K562 (cell line): ENCODE measurements around the gene SFMBT2. TPM values are rescaled to one million over a fixed set of nuclear protein-coding genes. Genes with fewer than 3 reads are reported as not detected.

Experiments
- ATAC-seq: fragments of 200-7000 bp; cut with Tn5 transposase; 3 replicates; pipeline ENCODE4 v1.9.1; 2020; ENCODE audit warnings: moderate library complexity
- BruUV-seq: library from RNA; stranded (reverse); fragments of 400-500 nt; replicated peaks from 2 replicates; lab custom pipeline; 2021; lab: Mats Ljungman, UMichigan
- CTCF ChIA-PET: fragments of 300-600 bp; formaldehyde crosslinking; extraction: SDS; loops from one replicate; lab custom pipeline; 2021; ENCODE audit warnings: low intra/inter-chr PET ratio; lab: Yijun Ruan, JAX
- POLR2A ChIA-PET: fragments of 300-600, 350-650 bp; sonication (Branson Sonifier 250); formaldehyde crosslinking; extraction: SDS; loops from one replicate; lab custom pipeline; 2021; ENCODE audit warnings: antibody characterized with exemption, inconsistent platforms; lab: Yijun Ruan, JAX
- DNase-seq, 4 experiments: peaks; one replicate each; pipeline versions ENCODE4 v3.0.0 to v3.0.0-alpha.2; 2011 to 2018; ENCODE audit warnings: low spot score in 3 of 4, mixed read lengths in 3 of 4; ENCODE audit errors: extremely low read depth in 1 of 4
- FAIRE-seq: peaks from 2 replicates; lab custom pipeline; 2011; peaks lifted over from hg19 to GRCh38; lab: Jason Lieb, UNC
- H2AFZ ChIP-seq: 2 replicates; pipeline ENCODE4 v1.6.0; 2011; ENCODE audit warnings: low read depth, low read length, control low read depth, inconsistent platforms
- H3K27ac ChIP-seq: fragments of 200-600 bp; 3 replicates; pipeline ENCODE4 v1.8.0; 2011; ENCODE audit warnings: low read depth, mild to moderate bottlenecking, control low read depth, inconsistent platforms, low read length, moderate library complexity, mixed read lengths; ENCODE audit errors: extremely low read depth
- H3K27me3 ChIP-seq, 2 experiments: fragments of 300-600 bp in 1 of 2; 2 replicates in 1 of 2; 3 replicates in 1 of 2; pipeline versions ENCODE4 v1.6.0 to v1.8.0; 2011; ENCODE audit warnings: inconsistent platforms in 2 of 2, low read length in 2 of 2, mild to moderate bottlenecking in 1 of 2, mixed read lengths in 1 of 2, moderate library complexity in 1 of 2; ENCODE audit not compliant: control insufficient read depth in 2 of 2, insufficient read depth in 2 of 2
- H3K36me3 ChIP-seq: fragments of 300-600 bp; 3 replicates; pipeline ENCODE4 v1.8.0; 2011; ENCODE audit warnings: mild to moderate bottlenecking, low read length, inconsistent platforms; ENCODE audit not compliant: control insufficient read depth, insufficient read depth
- H3K4me1 ChIP-seq, 2 experiments: fragments of 200-600 bp in 1 of 2; replicated peaks in 1 of 2; 2 replicates in 1 of 2; 3 replicates in 1 of 2; pipeline versions ENCODE4 v1.5.1 to v1.8.0; 2011; ENCODE audit warnings: inconsistent platforms in 2 of 2, low read length in 2 of 2, mild to moderate bottlenecking in 1 of 2, mixed read lengths in 1 of 2, moderate library complexity in 1 of 2; ENCODE audit not compliant: control insufficient read depth in 2 of 2, insufficient read depth in 2 of 2
- H3K4me2 ChIP-seq: 2 replicates; pipeline ENCODE4 v1.6.1; 2011; ENCODE audit warnings: low read length, control low read depth, inconsistent platforms, mixed read lengths; ENCODE audit not compliant: insufficient read depth
- H3K4me3 ChIP-seq: fragments of 200-600 bp; sonication (generic), shearing (Covaris generic); 2 replicates; pipeline ENCODE4 v1.5.1; 2016; ENCODE audit warnings: control low read depth, inconsistent platforms
- H3K79me2 ChIP-seq: fragments of 200-600 bp; 3 replicates; pipeline ENCODE4 v1.8.0; 2011; ENCODE audit warnings: low read length, inconsistent platforms; ENCODE audit not compliant: control insufficient read depth, insufficient read depth
- H3K9ac ChIP-seq, 2 experiments: 2 replicates each; pipeline versions ENCODE4 v1.6.0 to v1.6.1; 2011; ENCODE audit warnings: low read depth in 2 of 2, low read length in 2 of 2, control low read depth in 1 of 2, inconsistent platforms in 1 of 2, mild to moderate bottlenecking in 1 of 2, mixed read lengths in 1 of 2; ENCODE audit not compliant: insufficient read depth in 1 of 2
- H3K9me1 ChIP-seq: one replicate; pipeline ENCODE4 v1.6.0; 2011; ENCODE audit warnings: inconsistent platforms, mild to moderate bottlenecking, low read length, moderate library complexity; ENCODE audit not compliant: control insufficient read depth, insufficient read depth
- H3K9me3 ChIP-seq: replicated peaks from 2 replicates; pipeline ENCODE4 v1.5.1; 2011; ENCODE audit warnings: low read depth, low read length, inconsistent platforms; ENCODE audit not compliant: control insufficient read depth, insufficient read depth
- H4K20me1 ChIP-seq: replicated peaks from 2 replicates; pipeline ENCODE4 v1.6.1; 2011; ENCODE audit warnings: low read length, inconsistent platforms, mixed read lengths; ENCODE audit not compliant: control insufficient read depth, insufficient read depth
- BCL6 ChIP-seq: fragments of 250-450 bp; sonication (Bioruptor Pico); IDR thresholded peaks from 2 replicates; pipeline ENCODE4 v1.4.0; 2020
- EP300 ChIP-seq: IDR thresholded peaks from 2 replicates; pipeline ENCODE4 v1.6.1; 2012; ENCODE audit warnings: low read length, improper control_type of control experiment
- FOSL1 ChIP-seq: fragments of 200-800 bp; sonication (Bioruptor generic); conservative IDR thresholded peaks from 2 replicates; pipeline ENCODE4 v1.6.1; 2016; ENCODE audit warnings: missing genetic modification characterization, missing compliant biosample characterization
- GATAD2B ChIP-seq: fragments of 450-650 bp; IDR thresholded peaks from 2 replicates; pipeline ENCODE4 v1.6.1; 2017; ENCODE audit warnings: mild to moderate bottlenecking, borderline replicate concordance
- JUND ChIP-seq, 2 experiments: IDR thresholded peaks; 2 replicates in 1 of 2; 3 replicates in 1 of 2; pipeline ENCODE4 v1.6.1; 2011; ENCODE audit warnings: borderline replicate concordance in 2 of 2, low read depth in 2 of 2, low read length in 2 of 2, improper control_type of control experiment in 1 of 2, missing biosample characterization in 1 of 2, missing genetic modification characterization in 1 of 2, missing genetic modification reagents in 1 of 2
- NFIC ChIP-seq: fragments of 450-650 bp; IDR thresholded peaks from 2 replicates; pipeline ENCODE4 v1.6.1; 2017; ENCODE audit warnings: mild to moderate bottlenecking, inconsistent platforms
- ZNF311 ChIP-seq: fragments of 250-450 bp; sonication (Bioruptor Pico); IDR thresholded peaks from 2 replicates; pipeline ENCODE4 v1.4.0; 2020; ENCODE audit warnings: mild to moderate bottlenecking, moderate library complexity
- ZNF384 ChIP-seq: IDR thresholded peaks from 2 replicates; pipeline ENCODE4 v1.6.1; 2012; ENCODE audit warnings: low read depth, low read length, improper control_type of control experiment
- ZNF583 ChIP-seq: fragments of 250-450 bp; sonication (Bioruptor Pico); IDR thresholded peaks from 2 replicates; pipeline ENCODE4 v1.4.0; 2020
- WGBS: fragments of 100-300 bp; shearing (Covaris generic); methylation state at CpG from one replicate; pipeline ENCODE4 v1.1.6; 2016; ENCODE audit warnings: low coverage, mixed read lengths; ENCODE audit not compliant: insufficient coverage; ENCODE audit errors: missing lambda C conversion rate; 5-methylcytosine and 5-hydroxymethylcytosine counted together
- in situ Hi-C: fragments of 300-500 bp; cut with MboI; formaldehyde crosslinking; loops from 4 replicates; pipeline ENCODE4 v1.15.0; 2018; ENCODE audit warnings: inconsistent platforms, mixed read lengths
- intact Hi-C: fragments of 100-400 bp; cut with micrococcal nuclease; formaldehyde crosslinking; loops from 2 replicates; pipeline ENCODE4 v1.14.2; 2022
- polyA plus RNA-seq, 8 experiments: library from polyadenylated mRNA; depleted of rRNA in 4 of 8; stranded (reverse) in 5 of 8; unstranded in 3 of 8; fragments of >200 nt; fragmentation: Nextera tagmentation in 2 of 8; fragmentation: Illumina TruSeq in 1 of 8; extraction: Ambion mirVana in 2 of 8; extraction: Trizol in 1 of 8; gene quantifications; 2 replicates each; pipeline versions ENCODE4 v1.2.1 to v1.2.3, GENCODE V29; 2011 to 2014; ENCODE audit warnings: inconsistent platforms in 1 of 8, missing spikeins in 1 of 8
- total RNA-seq, 7 experiments: library from RNA; depleted of rRNA in 6 of 7; stranded (reverse); fragments of >200 nt in 6 of 7; fragmentation: Illumina TruSeq in 2 of 7; extraction: Trizol in 2 of 7; gene quantifications; 2 replicates each; pipeline versions ENCODE4 v1.2.1 to v1.2.3, GENCODE V29; 2011 to 2021; ENCODE audit warnings: low replicate concordance in 1 of 7
- TF ChIP-seq, protein P1 (sequence below): fragments of 450-650 bp; IDR thresholded peaks from 2 replicates; pipeline ENCODE4 v1.6.1; 2016
- TF ChIP-seq, protein P2 (sequence below), 2 experiments: fragments of 450-650 bp in 1 of 2; sonication (generic) in 1 of 2; formaldehyde crosslinking in 1 of 2; IDR thresholded peaks in 1 of 2; conservative IDR thresholded peaks in 1 of 2; 2 replicates each; pipeline versions ENCODE4 v1.6.1 to v1.8.1; 2016 to 2023; ENCODE audit warnings: mild to moderate bottlenecking in 2 of 2, moderate library complexity in 2 of 2, inconsistent platforms in 1 of 2, missing genetic modification reagents in 1 of 2
- TF ChIP-seq, protein P3 (sequence below), 2 experiments: IDR thresholded peaks in 1 of 2; conservative IDR thresholded peaks in 1 of 2; 2 replicates each; pipeline ENCODE4 v1.6.1; 2016; ENCODE audit warnings: low read depth in 2 of 2, mild to moderate bottlenecking in 1 of 2, missing compliant biosample characterization in 1 of 2, missing genetic modification characterization in 1 of 2, moderate library complexity in 1 of 2
- TF ChIP-seq, protein P4 (sequence below): fragments of 450-650 bp; IDR thresholded peaks from 2 replicates; pipeline ENCODE4 v1.6.1; 2016; ENCODE audit warnings: borderline replicate concordance

SFMBT2 gene
- total and polyA plus RNA-seq, 9 of the 15 experiments (the other 6 are each of a cell fraction or from before 2014, with no cell fraction given) = 1.2 to 13.6 (median 7.6) TPM

DNA sequence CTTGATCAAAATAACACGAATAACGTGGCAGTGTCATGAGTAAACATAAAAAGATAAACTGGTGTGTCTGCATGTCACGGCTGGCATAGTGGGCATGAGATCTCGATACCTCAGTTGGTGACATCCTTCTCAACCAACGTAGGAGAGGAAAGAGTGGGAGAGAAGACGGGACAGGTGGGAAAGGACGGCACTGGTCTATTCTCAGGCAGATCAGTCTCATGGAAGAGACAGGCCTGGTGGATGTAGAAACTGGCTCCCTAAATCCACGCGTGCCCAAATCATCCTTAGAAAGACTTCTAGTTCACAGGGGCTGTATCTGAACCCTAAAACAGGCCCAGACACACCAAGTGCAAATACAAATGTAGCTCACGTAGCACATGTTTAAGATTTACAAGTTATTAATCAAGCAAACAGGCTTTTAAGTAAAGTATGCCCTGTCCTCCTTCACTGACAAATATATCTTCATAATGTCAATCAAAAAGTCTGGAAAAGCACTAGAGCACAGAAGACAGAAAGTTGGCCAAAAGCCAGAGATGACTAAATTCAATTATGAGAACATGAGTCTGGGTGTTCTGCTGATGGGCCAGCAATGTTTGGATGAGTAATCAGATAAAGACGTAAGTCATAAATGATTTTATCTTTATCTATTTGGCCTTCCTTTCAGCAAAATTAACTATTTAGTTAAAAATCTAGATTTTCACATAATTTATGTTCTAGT lies 56.3 kb downstream of the SFMBT2 start:
- WGBS = 70% methylated on average over 10 of the region's 11 CpGs
- Histone ChIP-seq H3K27ac (no peak overlapping the region), H3K9ac (no peak overlapping the region), H4K20me1 (no peaks in the 10 kb centered on the region), H3K4me3 (no peak overlapping the region), H3K4me1 (no peaks in the 10 kb centered on the region), H3K9me1 (no peaks in the 10 kb centered on the region), H3K9me3 (no peaks in the 10 kb centered on the region), H3K79me2 (peaks cover 30% of the 10 kb centered on the region), H2AFZ (no peak overlapping the region), H3K4me2 (no peak overlapping the region), H3K36me3 (peaks cover 14% of the 10 kb centered on the region; the same call in 1 of the 3 replicates), H3K27me3 (no peaks in the 10 kb centered on the region)
- intact Hi-C loops (no loop called here), in situ Hi-C loops (no loop called here)
- CTCF ChIA-PET = no interaction called here
- POLR2A ChIA-PET = no interaction called here
- FAIRE-seq (peak; percentile 6), ATAC-seq (no peak), DNase-seq (peak in 2 of 4 experiments; percentile 17 to 31)
- no TSS peak for BruUV-seq
- TF ChIP-seq, protein P1, sequence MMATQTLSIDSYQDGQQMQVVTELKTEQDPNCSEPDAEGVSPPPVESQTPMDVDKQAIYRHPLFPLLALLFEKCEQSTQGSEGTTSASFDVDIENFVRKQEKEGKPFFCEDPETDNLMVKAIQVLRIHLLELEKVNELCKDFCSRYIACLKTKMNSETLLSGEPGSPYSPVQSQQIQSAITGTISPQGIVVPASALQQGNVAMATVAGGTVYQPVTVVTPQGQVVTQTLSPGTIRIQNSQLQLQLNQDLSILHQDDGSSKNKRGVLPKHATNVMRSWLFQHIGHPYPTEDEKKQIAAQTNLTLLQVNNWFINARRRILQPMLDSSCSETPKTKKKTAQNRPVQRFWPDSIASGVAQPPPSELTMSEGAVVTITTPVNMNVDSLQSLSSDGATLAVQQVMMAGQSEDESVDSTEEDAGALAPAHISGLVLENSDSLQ = peak; percentile 69
- peak; percentile 95 for TF ChIP-seq NFIC
- peak; percentile 67 for TF ChIP-seq FOSL1
- TF ChIP-seq, protein P2, sequence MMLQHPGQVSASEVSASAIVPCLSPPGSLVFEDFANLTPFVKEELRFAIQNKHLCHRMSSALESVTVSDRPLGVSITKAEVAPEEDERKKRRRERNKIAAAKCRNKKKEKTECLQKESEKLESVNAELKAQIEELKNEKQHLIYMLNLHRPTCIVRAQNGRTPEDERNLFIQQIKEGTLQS (IDR thresholded peaks at IDR 0.05) = peak; percentile 46; the same call in 1 of the 2 replicates
- TF ChIP-seq, protein P2 (CRISPR knock-in tag; conservative IDR thresholded peaks at IDR 0.05) = no peak
- TF ChIP-seq, protein P3, sequence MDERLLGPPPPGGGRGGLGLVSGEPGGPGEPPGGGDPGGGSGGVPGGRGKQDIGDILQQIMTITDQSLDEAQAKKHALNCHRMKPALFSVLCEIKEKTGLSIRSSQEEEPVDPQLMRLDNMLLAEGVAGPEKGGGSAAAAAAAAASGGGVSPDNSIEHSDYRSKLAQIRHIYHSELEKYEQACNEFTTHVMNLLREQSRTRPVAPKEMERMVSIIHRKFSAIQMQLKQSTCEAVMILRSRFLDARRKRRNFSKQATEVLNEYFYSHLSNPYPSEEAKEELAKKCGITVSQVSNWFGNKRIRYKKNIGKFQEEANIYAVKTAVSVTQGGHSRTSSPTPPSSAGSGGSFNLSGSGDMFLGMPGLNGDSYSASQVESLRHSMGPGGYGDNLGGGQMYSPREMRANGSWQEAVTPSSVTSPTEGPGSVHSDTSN (CRISPR knock-in tag; IDR thresholded peaks at IDR 0.05; ENCODE audit: low read depth) = no peak
- TF ChIP-seq, protein P3 (tag; conservative IDR thresholded peaks at IDR 0.05; ENCODE audit: low read depth) = peak; percentile 70
- TF ChIP-seq, protein P4, sequence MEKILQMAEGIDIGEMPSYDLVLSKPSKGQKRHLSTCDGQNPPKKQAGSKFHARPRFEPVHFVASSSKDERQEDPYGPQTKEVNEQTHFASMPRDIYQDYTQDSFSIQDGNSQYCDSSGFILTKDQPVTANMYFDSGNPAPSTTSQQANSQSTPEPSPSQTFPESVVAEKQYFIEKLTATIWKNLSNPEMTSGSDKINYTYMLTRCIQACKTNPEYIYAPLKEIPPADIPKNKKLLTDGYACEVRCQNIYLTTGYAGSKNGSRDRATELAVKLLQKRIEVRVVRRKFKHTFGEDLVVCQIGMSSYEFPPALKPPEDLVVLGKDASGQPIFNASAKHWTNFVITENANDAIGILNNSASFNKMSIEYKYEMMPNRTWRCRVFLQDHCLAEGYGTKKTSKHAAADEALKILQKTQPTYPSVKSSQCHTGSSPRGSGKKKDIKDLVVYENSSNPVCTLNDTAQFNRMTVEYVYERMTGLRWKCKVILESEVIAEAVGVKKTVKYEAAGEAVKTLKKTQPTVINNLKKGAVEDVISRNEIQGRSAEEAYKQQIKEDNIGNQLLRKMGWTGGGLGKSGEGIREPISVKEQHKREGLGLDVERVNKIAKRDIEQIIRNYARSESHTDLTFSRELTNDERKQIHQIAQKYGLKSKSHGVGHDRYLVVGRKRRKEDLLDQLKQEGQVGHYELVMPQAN = no peak
- TF ChIP-seq EP300 = 0 out of 2 replicates have a peak, but pooled peaks have one; percentile 9
- TF ChIP-seq ZNF311 (CRISPR knock-in tag) = no peak
- TF ChIP-seq GATAD2B = peak; percentile 59; the same call in 1 of the 2 replicates
- no peak for TF ChIP-seq ZNF583 (CRISPR knock-in tag)
- peak; percentile 21; the same call in 1 of the 2 replicates for TF ChIP-seq JUND (IDR thresholded peaks at IDR 0.05; ENCODE audit: borderline replicate concordance, low read depth, low read length)
- TF ChIP-seq JUND (tag; IDR thresholded peaks at IDR 0.05; ENCODE audit: borderline replicate concordance, low read depth, low read length) = 0 out of 3 replicates have a peak, but pooled peaks have one; percentile 19
- no peak for TF ChIP-seq BCL6
- no peak for TF ChIP-seq ZNF384
